ENCODE results near the gene CDC123. TPM values are rescaled to one million over a fixed set of nuclear protein-coding genes. Genes with fewer than 3 reads are reported as not detected.
"Not testable (repeated sequence)": the region's sequence is repeated elsewhere in the genome, so short reads cannot be mapped to it uniquely, and the experiment has no call there.

The CDC123 gene
- total and polyA plus RNA-seq, 8 donors = 51.9 to 98.6 (median 90.7) TPM

- ATAC-seq (no peak), DNase-seq (no peak)
- no peak overlapping the region for H3K4me3 ChIP-seq
- H3K36me3 ChIP-seq = peaks cover 0 to 68% of the 10 kb centered on the region in 2 donors
- intact Hi-C loops (cut with DNase I) = no loop called here
- H3K4me1 ChIP-seq = peaks cover 0 to 7% of the 10 kb centered on the region in 2 donors
- no peak overlapping the region for H3K27ac ChIP-seq
- H3K9me3 ChIP-seq = no peaks in the 10 kb centered on the region
- H3K27me3 ChIP-seq = no peaks in the 10 kb centered on the region
- TF ChIP-seq CTCF (IDR thresholded peaks at IDR 0.05) = no peak
These were observed 29.5 kb downstream of the CDC123 start for GRCh38 chr10:12225444-12225843.

GRCh38 chr10:12226438-12226837 is 30.4 kb downstream of the CDC123 start:
- H3K27ac ChIP-seq; intact Hi-C loops (cut with DNase I); DNase-seq; H3K4me3 ChIP-seq; H3K27me3 ChIP-seq; H3K4me1 ChIP-seq; ATAC-seq; H3K9me3 ChIP-seq: not testable (repeated sequence)
- peaks cover 0 to 78% of the 10 kb centered on the region in 2 donors for H3K36me3 ChIP-seq

GRCh38 chr10:12228851-12229250 is 32.9 kb downstream of the CDC123 start:
- Histone ChIP-seq H3K27me3 (no peaks in the 10 kb centered on the region), H3K4me3 (no peak overlapping the region), H3K9me3 (no peaks in the 10 kb centered on the region), H3K27ac (no peak overlapping the region), H3K36me3 (peaks cover 0 to 81% of the 10 kb centered on the region in 2 donors), H3K4me1 (no peaks in the 10 kb centered on the region)
- ATAC-seq (no peak), DNase-seq (no peak)
- intact Hi-C loops (cut with DNase I) = no loop called here
- TF ChIP-seq CTCF (IDR thresholded peaks at IDR 0.05) = no peak

- intact Hi-C loops (cut with DNase I); H3K4me3 ChIP-seq; H3K27me3 ChIP-seq; DNase-seq; H3K9me3 ChIP-seq; H3K27ac ChIP-seq; ATAC-seq; H3K4me1 ChIP-seq: not testable (repeated sequence)
- H3K36me3 ChIP-seq = peaks cover 0 to 97% of the 10 kb centered on the region in 2 donors
These were observed 38.7 kb downstream of the CDC123 start for GRCh38 chr10:12234687-12235086.

GRCh38 chr10:12235116-12235694 is 39.2 kb downstream of the CDC123 start:
- H3K36me3 ChIP-seq = peaks cover 0 to 97% of the 10 kb centered on the region in 2 donors
- DNase-seq (no peak), ATAC-seq (no peak)
- H3K4me3 ChIP-seq = no peak overlapping the region
- intact Hi-C loops (cut with DNase I) = no loop called here
- H3K27me3 ChIP-seq = no peaks in the 10 kb centered on the region
- TF ChIP-seq CTCF (IDR thresholded peaks at IDR 0.05) = no peak
- no peak overlapping the region for H3K27ac ChIP-seq
- H3K4me1 ChIP-seq = peaks cover 5 to 6% of the 10 kb centered on the region in 2 donors
- H3K9me3 ChIP-seq = no peaks in the 10 kb centered on the region

GRCh38 chr10:12235796-12236195 is 39.8 kb downstream of the CDC123 start:
- peaks cover 6 to 11% of the 10 kb centered on the region in 2 donors for H3K4me1 ChIP-seq
- H3K27me3 ChIP-seq = no peaks in the 10 kb centered on the region
- intact Hi-C loops (cut with DNase I) = no loop called here
- peak; percentile 92 for ATAC-seq
- TF ChIP-seq CTCF (IDR thresholded peaks at IDR 0.05) = no peak
- no peak overlapping the region for H3K27ac ChIP-seq
- peak in 2 of 4 donors; percentile 33 to 35 for DNase-seq
- H3K4me3 ChIP-seq = no peak overlapping the region
- peaks cover 0 to 97% of the 10 kb centered on the region in 2 donors for H3K36me3 ChIP-seq
- H3K9me3 ChIP-seq = no peaks in the 10 kb centered on the region

Data from left lung (tissue), 10 donors.